Common myeloid progenitor, CD34-positive (primary cell): ENCODE results near the gene RPL6.
"Not testable (repeated sequence)": the region's sequence is repeated elsewhere in the genome, so short reads cannot be mapped to it uniquely, and the experiment has no call there.

Experiments
- CTCF ChIA-PET: fragments of 350-600 bp; sonication (Branson Sonifier 250); formaldehyde crosslinking; loops from one replicate; lab custom pipeline; 2021; ENCODE audit warnings: antibody characterized with exemption; lab: Charles Lee
- POLR2A ChIA-PET: fragments of 350-600 bp; sonication (Branson Sonifier 250); formaldehyde crosslinking; loops from one replicate; lab custom pipeline; 2021; ENCODE audit warnings: antibody characterized with exemption; lab: Charles Lee
- DNase-seq, 3 donors: peaks; one replicate each; pipeline versions ENCODE4 v3.0.0 to v3.0.0-alpha.2; 2013
- H3K27ac ChIP-seq, 2 experiments: 1 replicate in 1 of 2; 2 replicates in 1 of 2; pipeline ENCODE4 v1.7.0; 2013; ENCODE audit warnings: inconsistent platforms in 2 of 2, low read length in 2 of 2, mild to moderate bottlenecking in 2 of 2, low read depth in 1 of 2, moderate library complexity in 1 of 2; ENCODE audit not compliant: severe bottlenecking in 2 of 2, insufficient read depth in 1 of 2, poor library complexity in 1 of 2
- H3K27me3 ChIP-seq, 5 experiments: replicated peaks in 2 of 5; 1 replicate in 3 of 5; 2 replicates in 2 of 5; pipeline versions ENCODE4 v1.6.1 to v1.7.0; 2013; ENCODE audit warnings: low read length in 4 of 5, mild to moderate bottlenecking in 2 of 5, moderate library complexity in 2 of 5, inconsistent platforms in 1 of 5; ENCODE audit not compliant: insufficient read depth in 5 of 5, control insufficient read depth in 4 of 5
- H3K36me3 ChIP-seq, 4 experiments: 1 replicate in 2 of 4; 2 replicates in 2 of 4; pipeline versions ENCODE4 v1.6.1 to v1.7.0; 2013; ENCODE audit warnings: low read length in 3 of 4, control low read depth in 1 of 4, mild to moderate bottlenecking in 1 of 4; ENCODE audit not compliant: control insufficient read depth in 4 of 4, insufficient read depth in 4 of 4
- H3K4me1 ChIP-seq, 4 experiments: 1 replicate in 3 of 4; 2 replicates in 1 of 4; pipeline versions ENCODE4 v1.6.1 to v1.7.1; 2013; ENCODE audit warnings: low read length in 3 of 4, mild to moderate bottlenecking in 3 of 4, control low read depth in 1 of 4, inconsistent platforms in 1 of 4, moderate library complexity in 1 of 4; ENCODE audit not compliant: control insufficient read depth in 4 of 4, insufficient read depth in 4 of 4; ENCODE audit errors: control extremely low read depth in 1 of 4
- H3K4me3 ChIP-seq, 7 experiments: 1 replicate in 4 of 7; 2 replicates in 3 of 7; pipeline versions ENCODE4 v1.5.1 to v1.7.0; 2013; ENCODE audit warnings: mild to moderate bottlenecking in 7 of 7, low read length in 6 of 7, moderate library complexity in 6 of 7, inconsistent platforms in 2 of 7, low read depth in 2 of 7, control low read depth in 1 of 7; ENCODE audit not compliant: insufficient read depth in 4 of 7, control insufficient read depth in 1 of 7; ENCODE audit errors: extremely low read depth in 1 of 7
- H3K9me3 ChIP-seq, 5 experiments: 1 replicate in 4 of 5; 2 replicates in 1 of 5; pipeline versions ENCODE4 v1.6.1 to v1.7.1; 2013; ENCODE audit warnings: low read length in 4 of 5, mild to moderate bottlenecking in 2 of 5, inconsistent platforms in 1 of 5, low read depth in 1 of 5, moderate library complexity in 1 of 5; ENCODE audit not compliant: control insufficient read depth in 4 of 5, insufficient read depth in 2 of 5; ENCODE audit errors: control extremely low read depth in 1 of 5
- WGBS: methylation state at CpG from one replicate; pipeline ENCODE4 v1.1.5; 2013; ENCODE audit not compliant: insufficient coverage; 5-methylcytosine and 5-hydroxymethylcytosine counted together

The RPL6 gene

DNA sequence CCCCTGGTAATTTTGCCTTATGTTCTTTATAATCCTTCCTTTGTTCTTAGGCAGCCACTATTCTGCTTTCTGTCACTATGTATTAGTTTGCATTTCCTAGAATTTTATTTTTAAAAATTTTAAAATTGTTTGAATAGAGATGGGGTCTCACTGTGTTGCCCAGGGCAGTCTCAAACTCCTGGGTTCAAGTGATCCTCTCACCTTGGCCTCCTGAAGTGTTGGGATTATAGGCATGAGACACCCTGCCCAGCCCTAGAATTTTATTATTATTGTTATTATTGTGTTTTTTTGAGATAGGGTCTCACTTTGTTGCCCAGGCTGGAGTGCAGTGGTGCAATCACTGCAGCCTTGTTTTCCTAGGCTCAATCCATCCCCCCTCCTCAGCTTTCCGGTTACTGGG is 12.0 kb upstream of the RPL6 start:
- Histone ChIP-seq H3K36me3 (peaks cover 0 to 16% (median 2%) of the 10 kb centered on the region in 4 experiments), H3K27me3 (no peaks in the 10 kb centered on the region), H3K4me1 (peaks cover 6 to 24% (median 16%) of the 10 kb centered on the region in 4 experiments), H3K4me3 (no peak overlapping the region), H3K27ac (no peak overlapping the region), H3K9me3 (no peaks in the 10 kb centered on the region)
- DNase-seq: no peak
- WGBS: 100% methylated on average over 1 of the region's 1 CpG
- POLR2A ChIA-PET: no interaction called here
- CTCF ChIA-PET: no interaction called here

DNA sequence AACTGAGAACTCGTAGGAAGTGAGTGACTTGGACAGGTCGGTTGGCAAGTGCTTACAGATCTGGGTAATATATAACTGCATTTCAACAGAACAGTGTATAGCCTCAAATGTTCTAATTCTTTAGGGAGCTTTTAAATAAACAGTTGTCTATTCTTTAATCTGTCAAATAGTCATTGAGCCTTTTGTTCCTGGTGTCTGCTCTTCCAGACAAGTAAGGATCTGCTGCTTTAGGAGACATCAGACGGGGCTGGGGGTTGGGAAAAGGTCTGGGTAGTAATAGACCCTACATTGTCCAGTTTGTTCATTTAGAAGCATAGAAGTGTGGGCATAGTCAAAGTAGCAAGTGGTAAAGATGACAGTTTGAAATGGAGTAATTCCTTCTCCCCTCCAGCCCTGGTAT is 11.3 kb upstream of the RPL6 start:
- ChIA-PET CTCF (no interaction called here), POLR2A (no interaction called here)
- no peaks in the 10 kb centered on the region for H3K27me3 ChIP-seq
- peak overlapping the region in 1 of 7 experiments; percentile 21 for H3K4me3 ChIP-seq
- peaks cover 6 to 24% (median 16%) of the 10 kb centered on the region in 4 experiments for H3K4me1 ChIP-seq
- no peak for DNase-seq
- WGBS: 100% methylated on average over 1 of the region's 3 CpGs
- peaks cover 0 to 16% (median 0%) of the 10 kb centered on the region in 4 experiments for H3K36me3 ChIP-seq
- no peaks in the 10 kb centered on the region for H3K9me3 ChIP-seq
- no peak overlapping the region for H3K27ac ChIP-seq

DNA sequence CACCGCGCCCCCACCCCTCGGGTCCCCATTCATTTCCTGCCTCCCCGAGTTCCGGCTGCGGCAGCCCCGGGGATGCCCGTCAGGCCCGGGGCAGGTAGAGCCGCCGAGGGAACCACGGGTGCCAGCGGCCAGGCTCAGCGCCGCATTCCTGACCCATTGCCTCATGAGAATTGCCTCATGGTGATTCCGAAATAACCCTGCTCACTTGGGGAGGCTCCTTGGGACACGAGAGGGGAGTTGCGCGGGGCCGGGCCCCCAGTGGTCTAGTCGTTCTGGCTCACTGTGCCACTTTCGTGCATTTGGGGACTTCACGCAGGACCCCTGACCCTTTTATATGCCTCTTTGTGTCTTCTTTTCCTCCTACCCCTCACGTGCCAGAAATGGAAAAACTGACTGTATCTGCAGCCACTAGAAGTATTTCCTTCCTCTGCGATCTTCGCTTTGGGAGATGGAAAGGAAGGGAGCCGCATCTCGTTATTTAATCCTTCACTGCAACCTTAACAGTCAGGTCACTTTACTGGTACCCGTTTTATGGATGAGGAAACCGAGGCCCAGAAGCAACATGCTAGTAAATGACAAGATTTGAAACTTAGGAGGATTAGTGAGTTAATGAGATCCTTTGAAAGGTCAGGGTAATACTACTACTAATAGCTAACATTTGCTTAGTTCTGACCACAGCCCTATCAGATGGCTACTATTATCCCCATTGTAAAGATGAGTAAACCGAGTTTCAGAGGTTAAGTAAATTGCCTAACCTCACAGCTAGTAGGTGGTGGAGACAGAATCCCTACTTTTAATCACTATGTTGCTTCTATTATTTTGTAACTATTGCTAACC is 10.1 kb upstream of the RPL6 start:
- peak in 1 of 3 donors; percentile 54 for DNase-seq
- CTCF ChIA-PET: interaction anchor here (0.6 kb wide), 1 partner anchor 32 kb away, joined by 3 read pairs; no protein-coding TSS in a partner anchor

DNA sequence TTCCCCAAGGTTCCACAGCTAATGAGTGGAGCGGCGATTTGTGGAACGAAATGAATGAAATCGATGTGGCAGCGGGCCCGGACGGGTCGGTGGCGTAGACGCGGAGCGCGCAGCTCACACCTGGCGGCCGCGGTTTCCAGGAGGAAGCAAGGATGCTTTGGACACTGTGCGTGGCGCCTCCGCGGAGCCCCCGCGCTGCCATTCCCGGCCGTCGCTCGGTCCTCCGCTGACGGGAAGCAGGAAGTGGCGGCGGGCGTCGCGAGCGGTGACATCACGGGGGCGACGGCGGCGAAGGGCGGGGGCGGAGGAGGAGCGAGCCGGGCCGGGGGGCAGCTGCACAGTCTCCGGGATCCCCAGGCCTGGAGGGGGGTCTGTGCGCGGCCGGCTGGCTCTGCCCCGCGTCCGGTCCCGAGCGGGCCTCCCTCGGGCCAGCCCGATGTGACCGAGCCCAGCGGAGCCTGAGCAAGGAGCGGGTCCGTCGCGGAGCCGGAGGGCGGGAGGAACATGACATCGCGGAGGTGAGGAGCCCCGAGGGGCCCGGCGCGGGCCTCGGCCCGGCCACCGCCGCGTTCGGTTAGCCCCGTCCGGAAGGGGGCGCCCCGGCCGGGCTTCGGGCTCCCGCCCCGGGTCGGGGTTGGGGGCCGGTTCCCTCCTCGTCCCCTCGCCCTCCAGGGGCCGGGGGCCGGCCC is 9.3 kb upstream of the RPL6 start, which contains the start of gene PTPN11:
TSS of gene PTPN11 (plus strand) at position 340 of the 689 bp plus-strand sequence. CDS start at position 505, 165 bp downstream.
- Histone ChIP-seq H3K27ac (peak within 1 kb of the TSS; percentile 80 to 93), H3K4me3 (peak within 1 kb of the TSS; percentile 51 to 99 (median 99)), H3K9me3 (no peaks in the 10 kb centered on the region), H3K27me3 (no peaks in the 10 kb centered on the region), H3K4me1 (peaks cover 6 to 27% (median 19%) of the 10 kb centered on the region in 4 experiments), H3K36me3 (peaks cover 0 to 11% (median 0%) of the 10 kb centered on the region in 4 experiments)
- CTCF ChIA-PET: interaction anchor here (1.4 kb wide), 1 partner anchor 10 kb away, joined by 3 read pairs; no protein-coding TSS in a partner anchor
- DNase-seq: peak; percentile 82 to 93 (median 90)
- POLR2A ChIA-PET: no interaction called here
- WGBS: 0% methylated on average over 59 of the region's 89 CpGs

More for the DNA sequence above, 10.1 kb upstream of the RPL6 start:
- Histone ChIP-seq H3K9me3 (no peaks in the 10 kb centered on the region), H3K27ac (peak overlapping the region; percentile 80 to 93), H3K4me3 (peak overlapping the region; percentile 51 to 99 (median 99)), H3K4me1 (peaks cover 6 to 24% (median 16%) of the 10 kb centered on the region in 4 experiments), H3K27me3 (no peaks in the 10 kb centered on the region), H3K36me3 (peaks cover 0 to 16% (median 0%) of the 10 kb centered on the region in 4 experiments)
- POLR2A ChIA-PET: no interaction called here
- 0% methylated on average over 19 of the region's 31 CpGs for WGBS

DNA sequence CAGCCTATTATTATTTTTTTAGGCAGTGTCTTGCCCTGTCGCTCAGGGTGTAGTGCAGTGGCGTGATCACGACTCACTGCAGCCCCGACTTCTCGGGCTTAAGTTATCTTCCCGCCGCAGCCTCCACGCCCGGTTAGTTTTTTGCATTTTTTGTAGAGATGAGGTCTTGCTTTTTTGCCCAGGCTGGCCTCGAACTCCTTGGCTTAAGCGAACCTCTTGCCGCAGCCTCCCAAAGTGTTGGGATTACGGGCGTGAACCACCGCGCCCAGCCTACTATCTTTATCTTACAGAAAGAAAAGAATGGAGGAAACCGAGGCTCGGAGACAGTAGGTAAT is 8.8 kb upstream of the RPL6 start:
- ChIA-PET CTCF (interaction anchor here (1.4 kb wide), 1 partner anchor 10 kb away, joined by 3 read pairs; no protein-coding TSS in a partner anchor), POLR2A (no interaction called here)
- peak overlapping the region; percentile 51 to 99 (median 99) for H3K4me3 ChIP-seq
- no peak for DNase-seq
- no peaks in the 10 kb centered on the region for H3K27me3 ChIP-seq
- peak overlapping the region; percentile 80 to 93 for H3K27ac ChIP-seq
- peaks cover 6 to 27% (median 19%) of the 10 kb centered on the region in 4 experiments for H3K4me1 ChIP-seq
- WGBS: 1% methylated on average over 13 of the region's 18 CpGs
- no peaks in the 10 kb centered on the region for H3K9me3 ChIP-seq
- H3K36me3 ChIP-seq: peaks cover 0 to 11% (median 0%) of the 10 kb centered on the region in 4 experiments

DNA sequence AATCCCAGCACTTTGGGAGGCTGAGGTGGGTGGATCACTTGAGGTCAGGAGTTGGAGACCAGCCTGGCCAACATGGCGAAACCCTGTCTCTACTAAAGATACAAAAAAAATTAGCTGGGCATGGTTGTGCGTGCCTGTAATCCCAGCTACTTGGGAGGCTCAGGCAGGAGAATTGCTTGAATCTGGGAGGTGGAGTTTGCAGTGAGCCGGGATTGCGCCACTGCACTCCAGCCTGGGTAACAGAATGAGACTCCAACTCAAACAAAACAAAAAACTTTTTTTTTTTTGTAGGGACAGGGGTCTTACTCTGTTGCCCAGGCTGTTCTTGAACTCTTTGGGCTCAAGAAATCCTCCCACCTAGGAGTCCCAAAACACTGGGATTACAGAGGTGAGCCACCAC is 6.1 kb upstream of the RPL6 start:
- no CpG with 5 or more reads among the region's 4 CpGs for WGBS
- not testable (repeated sequence) for H3K36me3 ChIP-seq, DNase-seq, H3K4me3 ChIP-seq, H3K27me3 ChIP-seq, H3K9me3 ChIP-seq, H3K27ac ChIP-seq
- POLR2A ChIA-PET: interaction anchor here (0.6 kb wide), 1 partner anchor 137 kb away, joined by 3 read pairs; no protein-coding TSS in a partner anchor
- H3K4me1 ChIP-seq: peaks cover 10 to 23% (median 16%) of the 10 kb centered on the region in 4 experiments
- CTCF ChIA-PET: interaction anchor here (1.9 kb wide), 1 partner anchor 218 kb away, joined by 4 read pairs; no protein-coding TSS in a partner anchor
